ENCODE data around the gene NTM.

- no peak for TF ChIP-seq CTCF (IDR thresholded peaks at IDR 0.05; ENCODE audit: low read length)
- TF ChIP-seq EZH2 (IDR thresholded peaks at IDR 0.05; ENCODE audit: borderline replicate concordance, low read length): no peak
Observed at GRCh38 chr11:132301900-132302299, 931.5 kb downstream of the NTM start.

All from OCI-LY1 (cell line).